Stimulated activated CD4-positive, alpha-beta T cell treated with anti-CD3 and anti-CD28 coated beads, TNF-alpha, amount 100 ng/mL, for 24 hours (primary cell): Measurements from ENCODE around the gene AGTPBP1.

Source experiments
- DNase-seq, 3 experiments: peaks; one replicate each; pipeline ENCODE4 v3.0.0-alpha.2; 2020; ENCODE audit warnings: low read depth in 3 of 3

AGTPBP1 gene

GRCh38 chr9:85717220-85717619 is 24.5 kb downstream of the AGTPBP1 start:
- no peak for DNase-seq

- no peak for DNase-seq
Measured at GRCh38 chr9:85716031-85716877, 25.5 kb downstream of the AGTPBP1 start.

GRCh38 chr9:85715587-85715986 is 26.2 kb downstream of the AGTPBP1 start:
- no peak for DNase-seq

- no peak for DNase-seq
Measured at GRCh38 chr9:85713897-85714296, 27.9 kb downstream of the AGTPBP1 start.

GRCh38 chr9:85704744-85705143 is 37.0 kb downstream of the AGTPBP1 start:
- no peak for DNase-seq

- no peak for DNase-seq
Measured at GRCh38 chr9:85703398-85703797, 38.4 kb downstream of the AGTPBP1 start.

- no peak for DNase-seq
Measured at GRCh38 chr9:85702726-85703289, 38.9 kb downstream of the AGTPBP1 start.

GRCh38 chr9:85702191-85702590 is 39.6 kb downstream of the AGTPBP1 start:
- DNase-seq: no peak

GRCh38 chr9:85700330-85700729 is 41.4 kb downstream of the AGTPBP1 start:
- DNase-seq: no peak

GRCh38 chr9:85688361-85688760 is 53.4 kb downstream of the AGTPBP1 start:
- DNase-seq: no peak

- no peak for DNase-seq
Measured at GRCh38 chr9:85685081-85685480, 56.7 kb downstream of the AGTPBP1 start.

GRCh38 chr9:85676790-85677189 is 65.0 kb downstream of the AGTPBP1 start:
- no peak for DNase-seq

GRCh38 chr9:85667374-85667773 is 74.4 kb downstream of the AGTPBP1 start:
- DNase-seq: no peak

- no peak for DNase-seq
Measured at GRCh38 chr9:85666086-85666485, 75.7 kb downstream of the AGTPBP1 start.

GRCh38 chr9:85662573-85662972 is 79.2 kb downstream of the AGTPBP1 start:
- DNase-seq: no peak

- DNase-seq: no peak
Measured at GRCh38 chr9:85658716-85659115, 83.0 kb downstream of the AGTPBP1 start.

GRCh38 chr9:85653153-85653552 is 88.6 kb downstream of the AGTPBP1 start:
- no peak for DNase-seq

- no peak for DNase-seq
Measured at GRCh38 chr9:85647571-85647970, 94.2 kb downstream of the AGTPBP1 start.

GRCh38 chr9:85645909-85646627 is 95.7 kb downstream of the AGTPBP1 start:
- DNase-seq: no peak

GRCh38 chr9:85640425-85640824 is 101.3 kb downstream of the AGTPBP1 start:
- DNase-seq: no peak

- DNase-seq: no peak
Measured at GRCh38 chr9:85639675-85640186, 102.0 kb downstream of the AGTPBP1 start.

- no peak for DNase-seq
Measured at GRCh38 chr9:85631809-85632208, 109.9 kb downstream of the AGTPBP1 start.

GRCh38 chr9:85630676-85631075 is 111.1 kb downstream of the AGTPBP1 start:
- no peak for DNase-seq
